ENCODE results near the gene KCNJ15.

Gene KCNJ15

DNA sequence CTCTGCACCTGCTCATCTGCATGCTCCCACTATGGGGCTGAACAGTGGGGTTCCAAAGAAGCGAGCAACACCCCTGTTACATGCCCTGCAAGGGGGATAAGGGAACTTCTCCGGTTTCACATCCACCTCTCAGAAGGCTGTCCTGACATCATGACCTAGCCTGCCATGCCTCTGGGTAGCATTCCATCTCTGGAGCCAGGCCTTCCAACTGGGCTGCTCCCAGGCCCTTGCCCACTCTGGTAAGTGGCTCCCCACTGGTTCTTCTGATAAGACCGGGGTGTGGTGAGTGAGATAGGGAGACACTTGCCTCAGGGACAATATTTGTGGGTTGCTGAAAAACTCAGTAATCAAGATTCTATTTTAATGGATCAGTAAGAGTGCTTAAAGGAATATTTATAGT, 57.8 kb downstream of the KCNJ15 start:
- no peak for FAIRE-seq
- TF ChIP-seq POLR2AphosphoS5 (IDR thresholded peaks at IDR 0.05; ENCODE audit: low read depth, low read length) (no peak), POU2F2 (IDR thresholded peaks at IDR 0.05; ENCODE audit: low read depth, low read length) (no peak), PAX5 (IDR thresholded peaks at IDR 0.05; ENCODE audit: insufficient read depth, low read length, severe bottlenecking) (no peak), TAF1 (IDR thresholded peaks at IDR 0.05; ENCODE audit: low read depth, low read length) (no peak), SPI1 (IDR thresholded peaks at IDR 0.05; ENCODE audit: low read depth, low read length) (no peak), POLR2A (IDR thresholded peaks at IDR 0.05; ENCODE audit: low read depth, low read length) (no peak)
- DNase-seq (ENCODE audit: insufficient read length, low spot score) = no peak

DNA sequence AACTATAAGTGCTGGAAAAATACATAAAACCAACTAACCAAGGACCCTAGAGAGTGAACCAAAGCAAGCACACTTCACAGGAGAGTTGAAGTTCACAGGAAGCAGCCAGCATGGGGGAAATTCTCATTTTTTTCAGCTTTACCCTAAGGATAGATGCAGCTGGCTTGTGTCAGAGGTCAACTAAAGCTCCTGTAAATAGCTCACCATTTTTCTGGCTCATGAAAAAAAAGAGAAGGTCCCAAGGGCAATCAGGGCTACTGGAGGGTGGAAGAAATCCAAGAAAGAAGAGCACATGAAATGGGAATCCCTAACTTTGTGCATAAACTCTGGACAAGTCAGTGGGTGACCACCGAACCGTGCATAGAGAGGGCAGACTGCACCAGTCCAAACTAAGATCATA, 58.3 kb downstream of the KCNJ15 start:
- DNase-seq (ENCODE audit: insufficient read length, low spot score) (no peak), FAIRE-seq (no peak)
- no peak for TF ChIP-seq POLR2AphosphoS5 (IDR thresholded peaks at IDR 0.05; ENCODE audit: low read depth, low read length)
- TF ChIP-seq SPI1 (IDR thresholded peaks at IDR 0.05; ENCODE audit: low read depth, low read length) = no peak

DNA sequence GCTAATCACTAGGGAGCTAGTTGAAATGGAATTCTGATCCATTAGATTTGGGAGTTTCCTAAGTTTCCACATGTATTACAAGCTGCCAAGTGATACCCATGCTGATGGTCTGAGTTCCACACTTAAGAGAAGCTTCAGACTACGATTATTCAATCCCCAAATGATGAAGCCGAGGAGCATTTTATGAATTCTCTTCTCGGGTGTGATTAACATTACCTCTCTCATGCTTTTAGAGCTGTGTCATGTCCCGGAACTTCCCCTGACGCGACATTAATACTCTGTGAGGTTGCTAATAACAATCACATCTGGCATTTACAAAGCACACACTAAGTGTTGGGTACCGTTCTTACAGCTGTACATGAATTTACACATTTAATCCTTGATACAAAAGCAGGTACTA, 63.0 kb downstream of the KCNJ15 start:
- DNase-seq (ENCODE audit: insufficient read length, low spot score) (no peak), FAIRE-seq (no peak)
- TF ChIP-seq SPI1 (IDR thresholded peaks at IDR 0.05; ENCODE audit: low read depth, low read length) = no peak
- no peak for TF ChIP-seq POU2F2 (IDR thresholded peaks at IDR 0.05; ENCODE audit: low read depth, low read length)
- no peak for TF ChIP-seq TAF1 (IDR thresholded peaks at IDR 0.05; ENCODE audit: low read depth, low read length)
- no peak for TF ChIP-seq POLR2AphosphoS5 (IDR thresholded peaks at IDR 0.05; ENCODE audit: low read depth, low read length)
- no peak for TF ChIP-seq PAX5 (IDR thresholded peaks at IDR 0.05; ENCODE audit: insufficient read depth, low read length, severe bottlenecking)
- TF ChIP-seq POLR2A (IDR thresholded peaks at IDR 0.05; ENCODE audit: low read depth, low read length) = no peak

DNA sequence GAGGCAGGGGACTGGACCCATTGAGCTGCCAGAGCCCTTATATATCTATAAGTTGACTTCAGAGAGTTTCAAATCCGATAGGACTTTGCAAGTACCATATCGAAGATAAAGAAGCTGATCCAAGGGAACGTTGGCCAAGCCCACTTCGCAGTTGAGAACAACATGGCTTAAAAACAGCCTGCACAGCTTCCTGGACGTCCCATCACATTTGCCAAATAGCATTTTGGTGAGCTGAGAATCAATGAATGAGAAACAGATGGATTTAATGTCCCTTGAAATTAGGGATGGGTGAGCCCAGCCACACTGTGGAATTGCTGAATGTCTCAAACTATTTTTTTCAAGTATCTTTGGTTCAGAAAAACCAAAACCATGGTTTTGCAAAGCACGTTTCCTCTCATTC, 64.8 kb downstream of the KCNJ15 start:
- TF ChIP-seq SPI1 (IDR thresholded peaks at IDR 0.05; ENCODE audit: low read depth, low read length) (no peak), TAF1 (IDR thresholded peaks at IDR 0.05; ENCODE audit: low read depth, low read length) (no peak), POU2F2 (IDR thresholded peaks at IDR 0.05; ENCODE audit: low read depth, low read length) (no peak)
- DNase-seq (ENCODE audit: insufficient read length, low spot score) (no peak), FAIRE-seq (no peak)

DNA sequence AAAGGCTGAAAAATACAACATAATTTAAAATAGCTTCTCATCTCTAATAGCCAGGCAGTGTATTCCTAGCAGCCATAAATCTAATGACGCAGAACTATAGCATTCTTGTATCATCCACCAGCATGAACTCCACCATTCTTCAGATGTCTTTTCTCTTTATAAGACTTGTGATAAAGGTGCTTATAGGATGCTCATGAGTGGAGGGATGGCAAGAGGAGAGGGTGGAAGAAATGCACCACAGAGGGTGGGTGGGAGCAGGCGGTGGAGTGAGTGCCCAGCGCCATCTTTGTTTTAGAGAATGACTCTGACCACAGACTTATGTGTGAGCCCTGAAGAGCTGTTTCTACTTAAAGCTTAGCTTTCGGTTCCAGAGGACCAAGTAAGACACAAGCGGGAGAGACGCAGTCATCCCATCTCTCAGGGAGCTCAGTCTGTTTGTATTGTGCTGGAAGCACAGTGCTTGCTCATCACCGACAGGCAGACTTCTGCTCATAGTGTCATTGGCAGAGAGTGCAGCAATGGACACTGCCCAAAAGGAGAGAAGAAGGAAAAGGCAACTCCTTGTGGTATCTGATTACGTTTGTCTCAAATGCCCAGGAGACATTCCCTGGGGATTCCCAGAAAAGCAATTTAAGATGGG, 65.6 kb downstream of the KCNJ15 start:
- no peak for DNase-seq (ENCODE audit: insufficient read length, low spot score)
- TF ChIP-seq POU2F2 (IDR thresholded peaks at IDR 0.05; ENCODE audit: low read depth, low read length) (no peak), PAX5 (IDR thresholded peaks at IDR 0.05; ENCODE audit: insufficient read depth, low read length, severe bottlenecking) (no peak), POLR2AphosphoS5 (IDR thresholded peaks at IDR 0.05; ENCODE audit: low read depth, low read length) (no peak), TAF1 (IDR thresholded peaks at IDR 0.05; ENCODE audit: low read depth, low read length) (no peak)
- FAIRE-seq = no peak

DNA sequence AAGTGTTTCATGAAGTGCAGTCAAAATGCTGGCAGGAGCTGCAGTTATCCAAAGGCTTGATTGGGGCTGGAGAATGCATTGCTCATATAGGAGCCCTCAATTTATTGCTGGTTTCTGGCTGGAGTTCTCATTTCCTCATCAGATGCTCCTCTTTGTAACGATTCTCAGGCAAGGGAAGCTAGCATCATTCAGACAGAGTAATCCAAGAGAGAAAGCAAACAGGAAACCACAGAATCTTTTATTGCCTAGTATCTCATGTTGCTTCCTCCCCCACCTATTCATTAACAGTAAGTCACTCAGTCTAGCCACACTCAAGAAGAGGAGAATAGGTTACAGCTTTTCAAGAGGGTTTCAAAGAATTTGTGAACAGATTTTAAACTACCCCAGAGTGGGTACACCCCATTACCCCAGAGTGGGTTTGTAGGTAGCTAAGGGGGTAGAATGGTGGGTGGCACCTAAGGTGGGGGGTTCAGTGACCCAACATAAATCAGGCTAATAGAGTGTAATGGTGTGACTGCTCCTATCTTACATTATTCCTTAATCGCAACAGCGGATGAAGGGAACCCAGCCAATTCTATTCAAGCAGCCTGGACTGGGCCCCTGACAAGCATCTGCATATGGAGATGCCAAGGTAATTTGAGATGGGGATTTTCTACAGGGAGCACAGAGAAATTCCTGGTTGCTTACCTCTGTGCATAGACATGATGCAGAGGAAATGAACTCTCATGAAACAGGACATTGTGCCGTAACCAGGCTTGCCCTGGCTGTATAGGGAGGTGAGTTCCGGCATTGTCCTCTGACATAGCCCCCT, 67.1 kb downstream of the KCNJ15 start:
- FAIRE-seq (no peak), DNase-seq (ENCODE audit: insufficient read length, low spot score) (no peak)
- TF ChIP-seq SPI1 (IDR thresholded peaks at IDR 0.05; ENCODE audit: low read depth, low read length) (no peak), POLR2AphosphoS5 (IDR thresholded peaks at IDR 0.05; ENCODE audit: low read depth, low read length) (no peak), POU2F2 (IDR thresholded peaks at IDR 0.05; ENCODE audit: low read depth, low read length) (no peak), POLR2A (IDR thresholded peaks at IDR 0.05; ENCODE audit: low read depth, low read length) (no peak), PAX5 (IDR thresholded peaks at IDR 0.05; ENCODE audit: insufficient read depth, low read length, severe bottlenecking) (no peak), TAF1 (IDR thresholded peaks at IDR 0.05; ENCODE audit: low read depth, low read length) (no peak)

DNA sequence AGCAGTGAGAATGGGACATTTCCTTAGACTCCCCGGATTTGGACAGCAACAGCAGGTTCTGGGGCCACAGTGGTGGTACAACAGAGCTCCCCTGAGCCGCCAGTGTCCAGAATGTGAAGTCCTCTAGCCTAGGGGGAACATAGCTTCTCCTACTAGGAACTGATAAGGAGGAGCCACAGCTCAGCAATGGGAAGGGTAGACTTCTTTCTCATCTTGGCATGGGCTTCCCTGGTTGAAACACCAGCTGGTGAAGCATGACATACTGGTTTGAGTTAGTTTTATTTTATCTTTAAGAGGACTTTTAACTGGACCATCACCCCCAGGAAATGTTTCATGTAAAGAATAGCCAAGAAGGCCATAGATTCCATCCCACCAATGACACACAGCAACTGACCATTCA, 68.4 kb downstream of the KCNJ15 start:
- no peak for DNase-seq (ENCODE audit: insufficient read length, low spot score)
- FAIRE-seq = no peak
- TF ChIP-seq PAX5 (IDR thresholded peaks at IDR 0.05; ENCODE audit: insufficient read depth, low read length, severe bottlenecking) (no peak), POLR2A (IDR thresholded peaks at IDR 0.05; ENCODE audit: low read depth, low read length) (no peak), POU2F2 (IDR thresholded peaks at IDR 0.05; ENCODE audit: low read depth, low read length) (no peak), POLR2AphosphoS5 (IDR thresholded peaks at IDR 0.05; ENCODE audit: low read depth, low read length) (no peak), TAF1 (IDR thresholded peaks at IDR 0.05; ENCODE audit: low read depth, low read length) (no peak), SPI1 (IDR thresholded peaks at IDR 0.05; ENCODE audit: low read depth, low read length) (no peak)

DNA sequence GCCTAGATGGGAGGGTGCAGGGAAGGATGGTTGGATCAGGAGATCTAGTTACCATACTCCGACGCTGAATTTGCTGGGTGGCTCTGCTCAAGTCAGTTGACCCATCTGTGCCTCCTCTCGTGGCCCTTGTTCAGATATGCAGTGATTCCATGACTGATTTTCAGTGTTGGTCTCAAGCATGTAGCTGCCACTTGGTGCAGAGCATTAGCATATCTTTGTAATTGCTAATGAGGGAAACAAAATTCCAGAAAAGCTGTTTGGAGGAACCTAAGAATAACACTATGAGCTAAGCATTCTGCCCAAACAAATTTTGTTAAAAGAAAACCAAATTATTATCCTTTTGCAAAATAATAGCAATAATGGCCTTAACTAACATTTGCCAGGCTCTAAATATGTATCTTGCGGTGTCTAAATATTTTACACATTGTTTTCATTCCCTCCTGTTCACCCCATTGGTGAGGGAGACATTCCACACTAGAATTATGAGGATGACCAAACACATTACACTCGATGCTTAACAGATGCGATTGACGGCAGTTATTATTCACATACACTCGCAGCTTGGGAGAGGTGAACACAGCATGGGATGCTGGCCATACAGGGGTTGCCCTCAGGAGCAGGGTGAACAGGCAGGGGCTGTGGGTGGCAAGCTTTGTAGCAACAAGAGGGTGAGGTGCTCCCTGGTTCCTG, 69.1 kb downstream of the KCNJ15 start:
- FAIRE-seq = no peak
- TF ChIP-seq TAF1 (IDR thresholded peaks at IDR 0.05; ENCODE audit: low read depth, low read length) = no peak
- TF ChIP-seq POU2F2 (IDR thresholded peaks at IDR 0.05; ENCODE audit: low read depth, low read length) = no peak
- TF ChIP-seq SPI1 (IDR thresholded peaks at IDR 0.05; ENCODE audit: low read depth, low read length) = no peak
- no peak for TF ChIP-seq POLR2A (IDR thresholded peaks at IDR 0.05; ENCODE audit: low read depth, low read length)
- DNase-seq (ENCODE audit: insufficient read length, low spot score) = no peak

DNA sequence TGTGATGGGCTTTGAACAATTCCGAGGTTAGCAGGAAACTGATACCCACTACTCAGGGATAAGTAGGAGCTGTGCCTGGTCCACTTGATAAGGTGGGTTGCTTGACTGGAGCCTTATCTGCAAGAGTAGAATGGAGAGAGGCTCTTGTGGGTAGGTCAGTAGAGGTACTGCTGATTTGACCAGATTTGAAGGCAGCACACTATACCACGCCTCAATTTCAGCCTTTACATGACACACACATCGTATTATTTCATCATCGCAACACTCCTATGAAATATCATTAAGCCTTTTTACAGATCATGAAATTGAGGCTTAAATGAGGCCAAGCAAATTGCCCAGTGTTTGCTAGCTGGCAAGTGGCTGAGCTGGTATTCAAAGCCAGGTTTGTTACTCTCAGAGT, 69.6 kb downstream of the KCNJ15 start:
- no peak for DNase-seq (ENCODE audit: insufficient read length, low spot score)
- TF ChIP-seq TAF1 (IDR thresholded peaks at IDR 0.05; ENCODE audit: low read depth, low read length) (no peak), PAX5 (IDR thresholded peaks at IDR 0.05; ENCODE audit: insufficient read depth, low read length, severe bottlenecking) (no peak), POLR2AphosphoS5 (IDR thresholded peaks at IDR 0.05; ENCODE audit: low read depth, low read length) (no peak), POU2F2 (IDR thresholded peaks at IDR 0.05; ENCODE audit: low read depth, low read length) (no peak), POLR2A (IDR thresholded peaks at IDR 0.05; ENCODE audit: low read depth, low read length) (no peak), SPI1 (IDR thresholded peaks at IDR 0.05; ENCODE audit: low read depth, low read length) (no peak)
- no peak for FAIRE-seq

Data from GM12891 (cell line).